HL-60 (cell line): ENCODE results near the gene ZFP36L1.

ENCODE experiments used
- DNase-seq, 2 experiments: peaks; one replicate each; pipeline ENCODE4 v3.0.0-alpha.2; 2010 to 2020; ENCODE audit warnings: low read depth in 1 of 2, low spot score in 1 of 2
- H3K27ac ChIP-seq: fragments of 250-450 bp; sonication (Bioruptor Pico); replicated peaks from 2 replicates; pipeline ENCODE4 v1.5.1; 2020; ENCODE audit warnings: mild to moderate bottlenecking, moderate library complexity
- H3K27me3 ChIP-seq: fragments of 250-450 bp; sonication (Bioruptor Pico); 2 replicates; pipeline ENCODE4 v1.5.1; 2021; ENCODE audit warnings: mild to moderate bottlenecking, moderate library complexity; ENCODE audit not compliant: insufficient read depth, poor library complexity, severe bottlenecking
- H3K4me3 ChIP-seq: replicated peaks from 2 replicates; pipeline ENCODE4 v1.5.1; 2011; ENCODE audit warnings: mild to moderate bottlenecking, control low read depth, low read length; ENCODE audit not compliant: insufficient read depth
- GABPA ChIP-seq: IDR thresholded peaks from 2 replicates; pipeline ENCODE4 v1.6.1; 2012; ENCODE audit warnings: low read depth
- POLR2AphosphoS5 ChIP-seq: IDR thresholded peaks from 2 replicates; pipeline ENCODE4 v1.6.1; 2012; ENCODE audit warnings: low read depth
- SPI1 ChIP-seq: IDR thresholded peaks from 2 replicates; pipeline ENCODE4 v1.6.1; 2012; ENCODE audit warnings: low read depth, mild to moderate bottlenecking, borderline replicate concordance
- TF ChIP-seq, protein P1 (sequence below): IDR thresholded peaks from one replicate; pipeline ENCODE4 v1.5.1; 2011; ENCODE audit warnings: low read length, control low read depth, inconsistent platforms; ENCODE audit not compliant: insufficient read depth
- TF ChIP-seq, protein P2 (sequence below): IDR thresholded peaks from 2 replicates; pipeline ENCODE4 v1.6.1; 2012; ENCODE audit warnings: low read depth; ENCODE audit not compliant: insufficient replicate concordance

The ZFP36L1 gene

DNA sequence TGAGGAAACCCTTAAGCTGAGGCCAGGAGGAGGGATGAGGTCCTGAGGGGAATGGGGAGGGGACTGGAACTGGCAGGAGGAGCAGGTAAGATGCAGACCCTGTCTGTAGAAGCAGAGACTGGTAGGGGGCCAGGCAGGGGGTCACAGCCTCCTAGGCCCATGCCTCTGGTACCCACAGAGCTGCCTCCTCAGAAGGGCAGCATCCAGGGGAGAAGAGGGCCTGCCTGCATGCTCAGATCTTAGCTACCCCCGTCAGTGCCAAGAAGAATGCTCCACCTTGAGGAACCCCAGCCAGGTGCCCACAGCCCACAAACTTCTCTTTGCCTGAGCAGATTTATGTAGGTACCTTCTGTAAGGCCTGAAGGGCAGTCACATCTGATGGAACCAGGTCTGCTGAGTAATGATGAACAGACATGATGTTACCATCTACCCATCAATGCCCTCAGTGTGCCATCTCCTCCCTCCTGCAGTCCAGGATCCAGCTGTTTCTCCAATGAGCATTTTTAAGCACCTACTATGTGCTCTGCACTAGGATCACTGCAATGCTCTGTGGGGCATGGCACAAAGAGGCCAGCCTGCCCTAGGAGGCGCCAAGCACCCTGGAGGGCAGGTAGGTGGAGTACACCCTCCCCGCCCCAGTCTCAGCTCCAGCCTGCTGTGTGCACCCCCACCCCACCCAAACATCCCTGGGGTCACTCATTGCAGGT is 24.8 kb upstream of the ZFP36L1 start:
- Histone ChIP-seq H3K27ac (no peak overlapping the region), H3K27me3 (no peaks in the 10 kb centered on the region)
- TF ChIP-seq, protein P1, sequence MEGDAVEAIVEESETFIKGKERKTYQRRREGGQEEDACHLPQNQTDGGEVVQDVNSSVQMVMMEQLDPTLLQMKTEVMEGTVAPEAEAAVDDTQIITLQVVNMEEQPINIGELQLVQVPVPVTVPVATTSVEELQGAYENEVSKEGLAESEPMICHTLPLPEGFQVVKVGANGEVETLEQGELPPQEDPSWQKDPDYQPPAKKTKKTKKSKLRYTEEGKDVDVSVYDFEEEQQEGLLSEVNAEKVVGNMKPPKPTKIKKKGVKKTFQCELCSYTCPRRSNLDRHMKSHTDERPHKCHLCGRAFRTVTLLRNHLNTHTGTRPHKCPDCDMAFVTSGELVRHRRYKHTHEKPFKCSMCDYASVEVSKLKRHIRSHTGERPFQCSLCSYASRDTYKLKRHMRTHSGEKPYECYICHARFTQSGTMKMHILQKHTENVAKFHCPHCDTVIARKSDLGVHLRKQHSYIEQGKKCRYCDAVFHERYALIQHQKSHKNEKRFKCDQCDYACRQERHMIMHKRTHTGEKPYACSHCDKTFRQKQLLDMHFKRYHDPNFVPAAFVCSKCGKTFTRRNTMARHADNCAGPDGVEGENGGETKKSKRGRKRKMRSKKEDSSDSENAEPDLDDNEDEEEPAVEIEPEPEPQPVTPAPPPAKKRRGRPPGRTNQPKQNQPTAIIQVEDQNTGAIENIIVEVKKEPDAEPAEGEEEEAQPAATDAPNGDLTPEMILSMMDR = no peak
- no peak for TF ChIP-seq SPI1
- no peak for TF ChIP-seq GABPA
- TF ChIP-seq, protein P2, sequence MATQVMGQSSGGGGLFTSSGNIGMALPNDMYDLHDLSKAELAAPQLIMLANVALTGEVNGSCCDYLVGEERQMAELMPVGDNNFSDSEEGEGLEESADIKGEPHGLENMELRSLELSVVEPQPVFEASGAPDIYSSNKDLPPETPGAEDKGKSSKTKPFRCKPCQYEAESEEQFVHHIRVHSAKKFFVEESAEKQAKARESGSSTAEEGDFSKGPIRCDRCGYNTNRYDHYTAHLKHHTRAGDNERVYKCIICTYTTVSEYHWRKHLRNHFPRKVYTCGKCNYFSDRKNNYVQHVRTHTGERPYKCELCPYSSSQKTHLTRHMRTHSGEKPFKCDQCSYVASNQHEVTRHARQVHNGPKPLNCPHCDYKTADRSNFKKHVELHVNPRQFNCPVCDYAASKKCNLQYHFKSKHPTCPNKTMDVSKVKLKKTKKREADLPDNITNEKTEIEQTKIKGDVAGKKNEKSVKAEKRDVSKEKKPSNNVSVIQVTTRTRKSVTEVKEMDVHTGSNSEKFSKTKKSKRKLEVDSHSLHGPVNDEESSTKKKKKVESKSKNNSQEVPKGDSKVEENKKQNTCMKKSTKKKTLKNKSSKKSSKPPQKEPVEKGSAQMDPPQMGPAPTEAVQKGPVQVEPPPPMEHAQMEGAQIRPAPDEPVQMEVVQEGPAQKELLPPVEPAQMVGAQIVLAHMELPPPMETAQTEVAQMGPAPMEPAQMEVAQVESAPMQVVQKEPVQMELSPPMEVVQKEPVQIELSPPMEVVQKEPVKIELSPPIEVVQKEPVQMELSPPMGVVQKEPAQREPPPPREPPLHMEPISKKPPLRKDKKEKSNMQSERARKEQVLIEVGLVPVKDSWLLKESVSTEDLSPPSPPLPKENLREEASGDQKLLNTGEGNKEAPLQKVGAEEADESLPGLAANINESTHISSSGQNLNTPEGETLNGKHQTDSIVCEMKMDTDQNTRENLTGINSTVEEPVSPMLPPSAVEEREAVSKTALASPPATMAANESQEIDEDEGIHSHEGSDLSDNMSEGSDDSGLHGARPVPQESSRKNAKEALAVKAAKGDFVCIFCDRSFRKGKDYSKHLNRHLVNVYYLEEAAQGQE = no peak
- TF ChIP-seq POLR2AphosphoS5 = no peak

DNA sequence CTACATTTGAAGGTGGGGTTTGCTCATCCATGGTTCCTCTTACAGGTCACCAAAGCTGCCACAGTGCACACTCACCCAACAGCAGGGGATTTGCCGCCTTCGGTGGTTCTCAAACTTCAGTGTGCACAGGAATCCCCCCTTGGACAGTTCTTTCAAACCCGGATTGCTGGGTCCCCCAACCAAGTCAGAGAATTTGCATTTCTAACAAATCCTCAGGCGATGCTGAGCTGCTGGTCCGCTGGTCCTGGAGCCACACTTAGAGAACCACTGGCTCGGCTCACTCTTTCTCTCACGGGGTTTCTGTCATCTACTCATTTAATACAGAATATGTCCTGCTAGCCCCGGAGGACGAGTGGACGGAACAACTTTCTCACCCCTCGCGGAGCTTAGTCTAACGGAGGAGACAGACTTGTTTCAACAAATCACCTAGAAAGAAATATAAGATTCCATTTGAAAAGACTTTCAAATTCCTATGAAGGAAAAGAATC is 24.1 kb upstream of the ZFP36L1 start:
- no peak for DNase-seq
- Histone ChIP-seq H3K4me3 (no peak overlapping the region), H3K27me3 (no peaks in the 10 kb centered on the region), H3K27ac (no peak overlapping the region)
- TF ChIP-seq SPI1 = no peak
- TF ChIP-seq, protein P2 = no peak
- TF ChIP-seq, protein P1 = no peak
- no peak for TF ChIP-seq GABPA
- TF ChIP-seq POLR2AphosphoS5 = no peak

More for the DNA sequence above, 24.8 kb upstream of the ZFP36L1 start:
- H3K4me3 ChIP-seq = no peak overlapping the region
- DNase-seq = no peak

DNA sequence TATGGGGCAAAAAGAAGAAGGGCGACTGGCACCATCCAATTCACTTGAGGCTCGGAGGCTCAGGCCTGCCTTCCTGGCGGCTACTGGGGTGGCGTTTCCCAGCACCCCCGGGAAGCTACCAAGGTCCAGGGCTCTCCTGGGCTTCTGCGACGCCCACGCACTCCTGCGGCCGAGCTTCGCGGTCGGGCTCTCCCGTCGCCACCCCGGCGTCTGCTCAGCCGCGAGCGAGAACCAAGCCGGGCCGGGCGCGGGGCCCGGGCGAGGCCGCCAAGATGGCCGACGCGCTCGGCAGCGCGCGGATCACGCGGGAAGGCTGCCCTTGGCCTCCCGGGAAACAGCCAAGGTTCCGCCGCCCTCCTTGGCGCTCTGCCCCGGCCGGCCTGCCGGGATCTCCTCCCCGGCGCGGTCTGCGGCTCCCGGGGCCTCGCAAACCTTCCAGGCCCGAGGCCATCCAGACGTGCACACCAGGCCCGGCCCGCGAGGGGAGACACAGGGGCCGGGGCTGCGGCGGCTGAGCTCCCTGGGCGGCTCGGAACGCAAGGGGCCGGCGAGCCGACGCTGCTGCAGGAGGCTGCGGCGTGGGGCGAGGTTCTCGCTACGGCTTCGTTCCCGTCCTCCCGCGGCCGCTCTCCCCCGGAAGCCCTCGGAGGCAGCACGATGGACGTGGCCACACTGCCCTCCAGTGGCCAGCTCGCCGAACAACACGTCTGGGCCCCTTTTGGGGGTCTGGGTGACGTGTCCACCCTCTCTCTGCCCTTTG is 23.5 kb upstream of the ZFP36L1 start:
- Histone ChIP-seq H3K27ac (peak overlapping the region; percentile 60), H3K27me3 (no peaks in the 10 kb centered on the region), H3K4me3 (peak overlapping the region; percentile 35)
- DNase-seq = peak; percentile 47 to 69
- TF ChIP-seq POLR2AphosphoS5 (no peak), SPI1 (no peak), GABPA (no peak)
- TF ChIP-seq, protein P1 = peak; percentile 12
- TF ChIP-seq, protein P2 = no peak
